ENCODE data around the gene SRGAP1.
"Not testable (repeated sequence)": the region's sequence is repeated elsewhere in the genome, so short reads cannot be mapped to it uniquely, and the experiment has no call there.

Gene SRGAP1

DNA sequence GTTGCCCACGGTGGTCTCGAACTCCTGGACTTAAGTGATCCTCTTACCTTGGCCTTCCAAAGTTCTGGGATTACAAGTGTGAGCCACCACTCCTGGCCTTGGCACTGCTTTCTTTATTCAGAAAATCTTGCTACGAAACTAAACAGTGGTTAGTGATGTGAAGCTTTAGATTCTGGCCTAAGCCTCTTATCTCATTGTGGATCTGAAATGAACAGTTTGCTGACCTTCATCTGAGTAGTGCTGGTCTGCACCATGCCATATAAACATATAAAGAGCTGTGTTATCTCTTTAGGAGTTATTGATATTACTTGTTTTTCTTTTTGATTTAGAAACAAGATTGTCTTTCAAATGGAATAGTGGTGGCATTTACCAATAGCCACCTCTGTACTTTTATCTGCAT lies 22.6 kb downstream of the SRGAP1 start:
- TF ChIP-seq, protein P1, sequence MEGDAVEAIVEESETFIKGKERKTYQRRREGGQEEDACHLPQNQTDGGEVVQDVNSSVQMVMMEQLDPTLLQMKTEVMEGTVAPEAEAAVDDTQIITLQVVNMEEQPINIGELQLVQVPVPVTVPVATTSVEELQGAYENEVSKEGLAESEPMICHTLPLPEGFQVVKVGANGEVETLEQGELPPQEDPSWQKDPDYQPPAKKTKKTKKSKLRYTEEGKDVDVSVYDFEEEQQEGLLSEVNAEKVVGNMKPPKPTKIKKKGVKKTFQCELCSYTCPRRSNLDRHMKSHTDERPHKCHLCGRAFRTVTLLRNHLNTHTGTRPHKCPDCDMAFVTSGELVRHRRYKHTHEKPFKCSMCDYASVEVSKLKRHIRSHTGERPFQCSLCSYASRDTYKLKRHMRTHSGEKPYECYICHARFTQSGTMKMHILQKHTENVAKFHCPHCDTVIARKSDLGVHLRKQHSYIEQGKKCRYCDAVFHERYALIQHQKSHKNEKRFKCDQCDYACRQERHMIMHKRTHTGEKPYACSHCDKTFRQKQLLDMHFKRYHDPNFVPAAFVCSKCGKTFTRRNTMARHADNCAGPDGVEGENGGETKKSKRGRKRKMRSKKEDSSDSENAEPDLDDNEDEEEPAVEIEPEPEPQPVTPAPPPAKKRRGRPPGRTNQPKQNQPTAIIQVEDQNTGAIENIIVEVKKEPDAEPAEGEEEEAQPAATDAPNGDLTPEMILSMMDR (IDR thresholded peaks at IDR 0.05; ENCODE audit: low read depth, low read length), result no peak
- H3K4me3 ChIP-seq (ENCODE audit: low read depth, low read length), result no peak overlapping the region

GRCh38 chr12:63869656-63870055 lies 25.2 kb downstream of the SRGAP1 start:
- TF ChIP-seq, protein P1 (IDR thresholded peaks at IDR 0.05; ENCODE audit: low read depth, low read length), result no peak
- no peak overlapping the region for H3K4me3 ChIP-seq (ENCODE audit: low read depth, low read length)

DNA sequence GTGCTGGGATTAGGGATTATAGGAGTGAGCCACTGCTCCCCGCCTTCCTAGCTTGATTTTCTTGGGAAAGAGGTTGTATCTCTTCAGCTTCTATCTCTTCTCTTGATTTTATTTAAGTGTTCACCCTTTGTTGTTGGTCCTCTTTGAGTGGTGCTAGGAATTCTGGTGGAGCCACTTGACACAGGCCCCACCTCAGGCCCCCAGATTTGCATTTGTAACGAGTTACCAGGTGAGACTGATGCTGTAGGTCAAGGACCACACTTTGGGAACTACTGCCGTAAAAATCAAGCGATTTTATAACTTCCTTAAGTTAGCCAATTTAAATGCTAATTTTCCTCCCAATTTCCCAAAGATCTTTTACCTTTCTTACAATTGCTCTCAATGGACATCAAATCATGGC lies 26.3 kb downstream of the SRGAP1 start:
- TF ChIP-seq, protein P1 (IDR thresholded peaks at IDR 0.05; ENCODE audit: low read depth, low read length), result no peak
- H3K4me3 ChIP-seq (ENCODE audit: low read depth, low read length), result no peak overlapping the region

GRCh38 chr12:63874897-63875480 lies 30.5 kb downstream of the SRGAP1 start:
- H3K4me3 ChIP-seq (ENCODE audit: low read depth, low read length), result no peak overlapping the region
- TF ChIP-seq, protein P1 (IDR thresholded peaks at IDR 0.05; ENCODE audit: low read depth, low read length), result no peak

GRCh38 chr12:63875703-63876102 lies 31.2 kb downstream of the SRGAP1 start:
- no peak overlapping the region for H3K4me3 ChIP-seq (ENCODE audit: low read depth, low read length)
- TF ChIP-seq, protein P1 (IDR thresholded peaks at IDR 0.05; ENCODE audit: low read depth, low read length), result no peak

DNA sequence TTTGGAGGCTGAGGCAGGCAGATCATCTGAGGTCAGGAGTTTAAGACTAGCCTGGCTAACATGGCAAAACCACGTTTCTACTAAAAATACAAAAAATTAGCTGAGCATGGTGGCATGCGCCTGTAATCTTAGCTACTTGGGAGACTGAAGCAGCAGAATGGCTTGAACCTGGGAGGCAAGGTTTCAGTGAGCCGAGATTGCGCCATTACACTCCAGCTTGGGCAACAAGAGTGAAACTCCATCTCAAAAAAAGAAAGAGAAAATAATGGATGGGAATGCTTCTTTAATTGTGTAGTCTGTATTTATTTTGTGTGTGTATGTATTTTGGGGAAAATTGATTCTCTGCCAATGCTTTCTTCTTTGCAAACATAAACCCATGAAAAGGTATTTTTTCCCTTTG lies 32.5 kb downstream of the SRGAP1 start:
- TF ChIP-seq, protein P1 (IDR thresholded peaks at IDR 0.05; ENCODE audit: low read depth, low read length), result no peak
- H3K4me3 ChIP-seq (ENCODE audit: low read depth, low read length), result no peak overlapping the region

DNA sequence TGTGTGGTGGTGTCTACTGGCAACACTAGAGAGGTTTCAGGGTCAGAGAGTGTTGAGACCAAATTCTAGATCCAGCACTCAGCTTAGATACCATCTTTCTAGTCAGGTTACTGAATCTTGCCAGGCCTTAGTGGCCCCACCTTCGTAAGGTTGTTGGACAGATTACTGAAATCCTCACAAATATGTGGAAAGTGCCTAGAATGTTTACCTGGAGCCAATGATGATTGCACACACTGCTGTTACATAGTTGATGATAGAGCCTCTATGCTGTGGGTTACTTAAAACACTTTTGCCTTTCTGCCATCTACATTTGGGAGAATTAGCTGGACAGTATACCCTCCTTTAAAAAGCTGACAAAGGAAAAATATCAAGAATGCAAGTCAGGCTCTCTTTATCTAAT lies 33.2 kb downstream of the SRGAP1 start:
- TF ChIP-seq, protein P1 (IDR thresholded peaks at IDR 0.05; ENCODE audit: low read depth, low read length), result no peak
- H3K4me3 ChIP-seq (ENCODE audit: low read depth, low read length), result no peak overlapping the region

- not testable (repeated sequence) for H3K4me3 ChIP-seq (ENCODE audit: low read depth, low read length)
These were observed 35.7 kb downstream of the SRGAP1 start for GRCh38 chr12:63880235-63880634.

All from WI38 (cell line).